Measurements from ENCODE around the gene PYROXD2.

- no peak for TF ChIP-seq CTCF (IDR thresholded peaks at IDR 0.05; ENCODE audit: low read depth, low read length, poor library complexity, severe bottlenecking)
- TF ChIP-seq EZH2phosphoT487 (IDR thresholded peaks at IDR 0.05; ENCODE audit: borderline replicate concordance, low read length), result no peak
These were observed 6.2 kb downstream of the PYROXD2 start for GRCh38 chr10:98408799-98409198.
